ENCODE data around the gene STK39.

DNA sequence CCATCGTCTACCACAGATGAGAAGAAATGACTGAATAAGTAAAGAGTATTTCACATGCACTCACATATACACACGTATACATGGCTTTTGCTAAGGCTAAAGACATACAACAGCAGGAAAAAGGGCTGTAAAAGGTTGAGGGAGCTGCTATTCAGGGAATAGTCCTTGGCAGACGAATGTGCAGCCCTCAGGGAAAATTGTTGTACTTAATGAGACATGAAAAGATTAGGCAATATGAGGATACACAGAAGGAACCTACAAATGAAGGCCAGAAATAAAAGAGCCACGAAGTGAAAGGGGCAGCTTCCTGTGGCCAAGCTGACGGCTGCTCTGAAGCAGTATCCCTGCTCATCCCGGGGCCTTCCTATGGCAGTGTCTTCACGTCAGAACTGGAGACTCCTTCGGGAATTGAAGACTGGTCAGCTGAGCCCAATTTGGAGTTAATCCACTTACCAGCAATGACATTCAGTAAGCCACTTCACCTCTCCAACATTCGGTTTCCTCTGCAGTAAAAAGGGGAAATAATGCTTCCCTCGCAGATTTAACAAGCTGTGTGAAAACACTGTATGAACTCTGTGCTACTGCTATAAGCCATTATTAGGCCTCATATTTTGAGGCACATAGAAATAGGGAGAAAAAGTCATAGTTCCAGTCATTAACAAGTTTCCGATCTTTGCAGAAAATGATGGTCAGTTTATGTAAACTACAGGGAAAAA, 221.8 kb downstream of the STK39 start:
- TF ChIP-seq POLR2A (IDR thresholded peaks at IDR 0.05), result no peak
- TF ChIP-seq, protein P1, sequence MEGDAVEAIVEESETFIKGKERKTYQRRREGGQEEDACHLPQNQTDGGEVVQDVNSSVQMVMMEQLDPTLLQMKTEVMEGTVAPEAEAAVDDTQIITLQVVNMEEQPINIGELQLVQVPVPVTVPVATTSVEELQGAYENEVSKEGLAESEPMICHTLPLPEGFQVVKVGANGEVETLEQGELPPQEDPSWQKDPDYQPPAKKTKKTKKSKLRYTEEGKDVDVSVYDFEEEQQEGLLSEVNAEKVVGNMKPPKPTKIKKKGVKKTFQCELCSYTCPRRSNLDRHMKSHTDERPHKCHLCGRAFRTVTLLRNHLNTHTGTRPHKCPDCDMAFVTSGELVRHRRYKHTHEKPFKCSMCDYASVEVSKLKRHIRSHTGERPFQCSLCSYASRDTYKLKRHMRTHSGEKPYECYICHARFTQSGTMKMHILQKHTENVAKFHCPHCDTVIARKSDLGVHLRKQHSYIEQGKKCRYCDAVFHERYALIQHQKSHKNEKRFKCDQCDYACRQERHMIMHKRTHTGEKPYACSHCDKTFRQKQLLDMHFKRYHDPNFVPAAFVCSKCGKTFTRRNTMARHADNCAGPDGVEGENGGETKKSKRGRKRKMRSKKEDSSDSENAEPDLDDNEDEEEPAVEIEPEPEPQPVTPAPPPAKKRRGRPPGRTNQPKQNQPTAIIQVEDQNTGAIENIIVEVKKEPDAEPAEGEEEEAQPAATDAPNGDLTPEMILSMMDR (IDR thresholded peaks at IDR 0.05), result no peak
